Uterus (tissue), 4 donors: ENCODE results near the gene RNF157. TPM values are rescaled to one million over a fixed set of nuclear protein-coding genes. Genes with fewer than 3 reads are reported as not detected.

Experiments
- DNase-seq, 2 donors: peaks; one replicate each; pipeline ENCODE4 v3.0.0-alpha.2; 2019 to 2020
- H3K27ac ChIP-seq, 2 donors: fragments of 200-600 bp; sonication (generic); 1 replicate in 1 of 2; 2 replicates in 1 of 2; pipeline ENCODE4 v1.5.1; 2016 to 2018
- H3K27me3 ChIP-seq, 2 donors: fragments of 200-600 bp; sonication (generic); one replicate each; pipeline ENCODE4 v1.5.1; 2018 to 2019; ENCODE audit warnings: control low read depth in 1 of 2
- H3K36me3 ChIP-seq, 2 donors: fragments of 200-600 bp; sonication (generic); one replicate each; pipeline ENCODE4 v1.5.1; 2019; ENCODE audit warnings: control low read depth in 1 of 2
- H3K4me1 ChIP-seq, 2 donors: fragments of 200-600 bp; sonication (generic); one replicate each; pipeline ENCODE4 v1.5.1; 2018 to 2019; ENCODE audit warnings: control low read depth in 1 of 2
- H3K4me3 ChIP-seq, 2 donors: fragments of 200-600 bp; sonication (generic); 1 replicate in 1 of 2; 2 replicates in 1 of 2; pipeline ENCODE4 v1.5.1; 2018 to 2019; ENCODE audit warnings: mild to moderate bottlenecking in 1 of 2
- H3K9me3 ChIP-seq, 2 donors: fragments of 200-600 bp; sonication (generic); one replicate each; pipeline ENCODE4 v1.5.1; 2019; ENCODE audit warnings: control low read depth in 1 of 2
- CTCF ChIP-seq, 4 experiments: fragments of 200-600 bp in 2 of 4; fragments of 450-650 bp in 2 of 4; sonication (generic) in 2 of 4; IDR thresholded peaks; one replicate each; pipeline ENCODE4 v1.5.1; 2016 to 2019; ENCODE audit warnings: antibody characterized with exemption in 4 of 4, mild to moderate bottlenecking in 2 of 4, moderate library complexity in 1 of 4
- POLR2A ChIP-seq, 2 donors: fragments of 450-650 bp; IDR thresholded peaks; one replicate each; pipeline ENCODE4 v1.6.1; 2016; ENCODE audit warnings: antibody characterized with exemption in 2 of 2, mild to moderate bottlenecking in 1 of 2, moderate library complexity in 1 of 2
- intact Hi-C: fragments of 100-400 bp; cut with DNase I; formaldehyde crosslinking; loops from one replicate; pipeline ENCODE4 v1.15.1; 2023; ENCODE audit warnings: low total_unique reads
- total RNA-seq, 4 donors: library from RNA; depleted of rRNA in 3 of 4; stranded (reverse); fragments of >200 nt in 3 of 4; gene quantifications; one replicate each; pipeline versions ENCODE4 v1.1.0 to v1.2.4, GENCODE V29; 2014 to 2023
- donor health status: DM: yes; HTN: yes; CAD: no.

The RNF157 gene
- total RNA-seq, 4 donors from 2014 or later = 0.77 to 5.7 (median 1.7) TPM

GRCh38 chr17:76138896-76139752 is 101.2 kb downstream of the RNF157 start:
- Histone ChIP-seq H3K36me3 (no peaks in the 10 kb centered on the region), H3K4me3 (no peak overlapping the region), H3K4me1 (no peaks in the 10 kb centered on the region), H3K9me3 (no peaks in the 10 kb centered on the region), H3K27me3 (peaks cover 22 to 34% of the 10 kb centered on the region in 2 donors), H3K27ac (no peak overlapping the region)
- DNase-seq = no peak
- TF ChIP-seq CTCF (IDR thresholded peaks at IDR 0.05) = no peak
- no peak for TF ChIP-seq POLR2A (IDR thresholded peaks at IDR 0.05)
- intact Hi-C loops = loop anchor here (2.0 kb wide), 1 partner anchor 24 kb away; no protein-coding TSS in a partner anchor

DNA sequence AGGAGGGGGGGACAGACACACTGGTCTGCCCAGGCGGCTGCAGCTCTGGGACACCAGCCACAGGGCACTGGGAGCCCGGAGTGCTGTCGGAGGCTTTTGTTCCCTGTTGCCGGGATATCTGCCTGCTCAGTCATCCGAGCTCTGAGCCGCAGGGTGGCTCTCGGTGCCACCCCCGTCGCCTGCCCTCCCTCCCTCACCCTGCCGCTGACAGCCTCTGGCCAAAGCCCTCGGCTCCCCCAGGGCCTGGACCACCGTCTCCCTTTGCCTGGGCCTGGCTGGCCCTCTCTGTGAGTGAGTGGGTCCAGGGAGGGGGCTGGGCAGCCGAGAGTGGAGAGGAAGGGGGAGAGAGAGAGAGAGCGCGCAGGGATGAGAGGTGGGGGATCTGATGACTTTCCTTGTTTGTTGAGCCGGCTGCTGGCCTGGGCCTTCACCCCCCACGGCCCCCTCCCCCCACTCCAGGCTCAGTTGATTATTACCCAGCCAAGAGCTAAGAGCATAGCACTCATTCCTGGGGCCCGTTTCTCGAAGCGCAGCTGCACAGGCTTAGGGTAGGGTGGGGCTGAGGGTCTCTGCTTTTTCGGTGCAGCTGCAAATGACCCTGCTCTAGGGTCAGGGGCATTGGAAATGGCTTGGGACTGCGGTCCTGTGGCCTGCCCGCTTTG is 101.9 kb downstream of the RNF157 start:
- TF ChIP-seq CTCF (IDR thresholded peaks at IDR 0.05) = no peak
- TF ChIP-seq POLR2A (IDR thresholded peaks at IDR 0.05) = no peak
- H3K36me3 ChIP-seq = no peaks in the 10 kb centered on the region
- no peak overlapping the region for H3K4me3 ChIP-seq
- no peaks in the 10 kb centered on the region for H3K4me1 ChIP-seq
- no peak for DNase-seq
- intact Hi-C loops = loop anchor here (2.0 kb wide), 1 partner anchor 24 kb away; no protein-coding TSS in a partner anchor
- H3K27ac ChIP-seq = no peak overlapping the region
- H3K9me3 ChIP-seq = no peaks in the 10 kb centered on the region
- peaks cover 22 to 34% of the 10 kb centered on the region in 2 donors for H3K27me3 ChIP-seq

- H3K36me3 ChIP-seq = no peaks in the 10 kb centered on the region
- no peaks in the 10 kb centered on the region for H3K9me3 ChIP-seq
- H3K4me1 ChIP-seq = no peaks in the 10 kb centered on the region
- H3K27me3 ChIP-seq = peaks cover 22 to 34% of the 10 kb centered on the region in 2 donors
- H3K4me3 ChIP-seq = no peak overlapping the region
- intact Hi-C loops = loop anchor here (2.0 kb wide), 1 partner anchor 25 kb away; no protein-coding TSS in a partner anchor
- no peak for TF ChIP-seq POLR2A (IDR thresholded peaks at IDR 0.05)
- no peak for TF ChIP-seq CTCF (IDR thresholded peaks at IDR 0.05)
- no peak overlapping the region for H3K27ac ChIP-seq
- no peak for DNase-seq
Observed at GRCh38 chr17:76137351-76138233, 102.7 kb downstream of the RNF157 start.

DNA sequence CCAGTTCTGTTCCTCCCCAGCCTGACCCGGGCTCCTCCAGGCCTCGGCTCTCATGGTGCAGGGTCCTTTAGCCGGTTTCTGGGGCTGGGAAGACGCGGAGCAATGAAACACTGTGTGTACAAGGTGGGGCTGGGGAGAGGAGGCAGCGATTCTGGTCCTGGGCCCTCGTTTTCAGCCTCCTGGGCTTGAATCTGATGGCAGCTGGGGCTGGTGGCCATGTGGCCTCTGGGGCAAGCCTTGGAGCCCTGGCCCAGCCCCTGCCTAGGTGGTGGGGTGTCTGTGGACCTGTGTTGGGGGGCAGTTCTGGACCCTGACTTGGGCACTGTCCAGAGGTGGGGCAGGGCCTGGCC is 103.3 kb downstream of the RNF157 start:
- DNase-seq = no peak
- Histone ChIP-seq H3K4me1 (no peaks in the 10 kb centered on the region), H3K9me3 (no peaks in the 10 kb centered on the region), H3K4me3 (no peak overlapping the region), H3K27ac (no peak overlapping the region), H3K36me3 (no peaks in the 10 kb centered on the region), H3K27me3 (peaks cover 22 to 34% of the 10 kb centered on the region in 2 donors)
- no peak for TF ChIP-seq CTCF (IDR thresholded peaks at IDR 0.05)
- no peak for TF ChIP-seq POLR2A (IDR thresholded peaks at IDR 0.05)
- intact Hi-C loops = no loop called here
